Measurements from ENCODE around the gene GALM.
A peak's percentile ranks its signal among the peaks of the same experiment; 100 is the strongest.

GALM gene

GRCh38 chr2:38665854-38666555 is at the start of gene GALM:
GALM (plus strand) TSS chr2:38666114; CDS start chr2:38666162, 48 bp downstream.
- peaks cover 6 to 16% of the 10 kb centered on the region in 2 donors for H3K4me1 ChIP-seq (ENCODE audit: control insufficient read depth in 1 of 2, insufficient read depth in 2 of 2, low read length in 2 of 2)
- no peaks in the 10 kb centered on the region for H3K27me3 ChIP-seq (ENCODE audit: low read depth, low read length)
- H3K9me3 ChIP-seq (ENCODE audit: control insufficient read depth in 1 of 2, low read length in 2 of 2), result no peaks in the 10 kb centered on the region
- peak within 1 kb of the TSS; percentile 88 to 94 for H3K4me3 ChIP-seq (ENCODE audit: low read depth in 1 of 2, low read length in 2 of 2)
- peak within 1 kb of the TSS; percentile 82 for H3K27ac ChIP-seq (ENCODE audit: low read length)
- H3K36me3 ChIP-seq (ENCODE audit: control insufficient read depth in 1 of 2, insufficient read depth in 2 of 2, low read length in 2 of 2), result no peaks in the 10 kb centered on the region

- H3K4me1 ChIP-seq (ENCODE audit: control insufficient read depth in 1 of 2, insufficient read depth in 2 of 2, low read length in 2 of 2), result peaks cover 10 to 23% of the 10 kb centered on the region in 2 donors
- H3K36me3 ChIP-seq (ENCODE audit: control insufficient read depth in 1 of 2, insufficient read depth in 2 of 2, low read length in 2 of 2), result no peaks in the 10 kb centered on the region
- H3K9me3 ChIP-seq (ENCODE audit: control insufficient read depth in 1 of 2, low read length in 2 of 2), result no peaks in the 10 kb centered on the region
- no peak overlapping the region for H3K27ac ChIP-seq (ENCODE audit: low read length)
- H3K27me3 ChIP-seq (ENCODE audit: low read depth, low read length), result no peaks in the 10 kb centered on the region
- H3K4me3 ChIP-seq (ENCODE audit: low read depth in 1 of 2, low read length in 2 of 2), result no peak overlapping the region
These were observed 48.6 kb upstream of the GALM start for GRCh38 chr2:38617301-38617700.

GRCh38 chr2:38619458-38620164 is 46.3 kb upstream of the GALM start:
- peaks cover 6 to 23% of the 10 kb centered on the region in 2 donors for H3K4me1 ChIP-seq (ENCODE audit: control insufficient read depth in 1 of 2, insufficient read depth in 2 of 2, low read length in 2 of 2)
- no peaks in the 10 kb centered on the region for H3K27me3 ChIP-seq (ENCODE audit: low read depth, low read length)
- H3K9me3 ChIP-seq (ENCODE audit: control insufficient read depth in 1 of 2, low read length in 2 of 2), result no peaks in the 10 kb centered on the region
- no peak overlapping the region for H3K27ac ChIP-seq (ENCODE audit: low read length)
- H3K4me3 ChIP-seq (ENCODE audit: low read depth in 1 of 2, low read length in 2 of 2), result no peak overlapping the region
- H3K36me3 ChIP-seq (ENCODE audit: control insufficient read depth in 1 of 2, insufficient read depth in 2 of 2, low read length in 2 of 2), result no peaks in the 10 kb centered on the region

- H3K36me3 ChIP-seq (ENCODE audit: control insufficient read depth in 1 of 2, insufficient read depth in 2 of 2, low read length in 2 of 2), result no peaks in the 10 kb centered on the region
- H3K27ac ChIP-seq (ENCODE audit: low read length), result no peak overlapping the region
- no peaks in the 10 kb centered on the region for H3K27me3 ChIP-seq (ENCODE audit: low read depth, low read length)
- H3K4me3 ChIP-seq (ENCODE audit: low read depth in 1 of 2, low read length in 2 of 2), result no peak overlapping the region
- peaks cover 6 to 23% of the 10 kb centered on the region in 2 donors for H3K4me1 ChIP-seq (ENCODE audit: control insufficient read depth in 1 of 2, insufficient read depth in 2 of 2, low read length in 2 of 2)
- H3K9me3 ChIP-seq (ENCODE audit: control insufficient read depth in 1 of 2, low read length in 2 of 2), result no peaks in the 10 kb centered on the region
These were observed 45.5 kb upstream of the GALM start for GRCh38 chr2:38620282-38620977.

GRCh38 chr2:38621018-38621417 is 44.9 kb upstream of the GALM start:
- H3K36me3 ChIP-seq (ENCODE audit: control insufficient read depth in 1 of 2, insufficient read depth in 2 of 2, low read length in 2 of 2), result no peaks in the 10 kb centered on the region
- H3K27ac ChIP-seq (ENCODE audit: low read length), result no peak overlapping the region
- no peaks in the 10 kb centered on the region for H3K9me3 ChIP-seq (ENCODE audit: control insufficient read depth in 1 of 2, low read length in 2 of 2)
- peaks cover 6 to 23% of the 10 kb centered on the region in 2 donors for H3K4me1 ChIP-seq (ENCODE audit: control insufficient read depth in 1 of 2, insufficient read depth in 2 of 2, low read length in 2 of 2)
- H3K27me3 ChIP-seq (ENCODE audit: low read depth, low read length), result no peaks in the 10 kb centered on the region
- H3K4me3 ChIP-seq (ENCODE audit: low read depth in 1 of 2, low read length in 2 of 2), result no peak overlapping the region

GRCh38 chr2:38622210-38622609 is 43.7 kb upstream of the GALM start:
- H3K27me3 ChIP-seq (ENCODE audit: low read depth, low read length), result no peaks in the 10 kb centered on the region
- no peaks in the 10 kb centered on the region for H3K36me3 ChIP-seq (ENCODE audit: control insufficient read depth in 1 of 2, insufficient read depth in 2 of 2, low read length in 2 of 2)
- peaks cover 6 to 23% of the 10 kb centered on the region in 2 donors for H3K4me1 ChIP-seq (ENCODE audit: control insufficient read depth in 1 of 2, insufficient read depth in 2 of 2, low read length in 2 of 2)
- no peak overlapping the region for H3K27ac ChIP-seq (ENCODE audit: low read length)
- no peak overlapping the region for H3K4me3 ChIP-seq (ENCODE audit: low read depth in 1 of 2, low read length in 2 of 2)
- no peaks in the 10 kb centered on the region for H3K9me3 ChIP-seq (ENCODE audit: control insufficient read depth in 1 of 2, low read length in 2 of 2)

- Histone ChIP-seq H3K27me3 (ENCODE audit: low read depth, low read length) (no peaks in the 10 kb centered on the region), H3K27ac (ENCODE audit: low read length) (no peak overlapping the region), H3K9me3 (ENCODE audit: control insufficient read depth in 1 of 2, low read length in 2 of 2) (no peaks in the 10 kb centered on the region), H3K4me3 (ENCODE audit: low read depth in 1 of 2, low read length in 2 of 2) (no peak overlapping the region), H3K4me1 (ENCODE audit: control insufficient read depth in 1 of 2, insufficient read depth in 2 of 2, low read length in 2 of 2) (no peaks in the 10 kb centered on the region), H3K36me3 (ENCODE audit: control insufficient read depth in 1 of 2, insufficient read depth in 2 of 2, low read length in 2 of 2) (no peaks in the 10 kb centered on the region)
These were observed 39.4 kb upstream of the GALM start for GRCh38 chr2:38626326-38627035.

- Histone ChIP-seq H3K36me3 (ENCODE audit: control insufficient read depth in 1 of 2, insufficient read depth in 2 of 2, low read length in 2 of 2) (no peaks in the 10 kb centered on the region), H3K9me3 (ENCODE audit: control insufficient read depth in 1 of 2, low read length in 2 of 2) (no peaks in the 10 kb centered on the region), H3K27ac (ENCODE audit: low read length) (no peak overlapping the region), H3K4me1 (ENCODE audit: control insufficient read depth in 1 of 2, insufficient read depth in 2 of 2, low read length in 2 of 2) (no peaks in the 10 kb centered on the region), H3K27me3 (ENCODE audit: low read depth, low read length) (no peaks in the 10 kb centered on the region), H3K4me3 (ENCODE audit: low read depth in 1 of 2, low read length in 2 of 2) (no peak overlapping the region)
These were observed 38.5 kb upstream of the GALM start for GRCh38 chr2:38627391-38627790.

- no peaks in the 10 kb centered on the region for H3K4me1 ChIP-seq (ENCODE audit: control insufficient read depth in 1 of 2, insufficient read depth in 2 of 2, low read length in 2 of 2)
- no peaks in the 10 kb centered on the region for H3K27me3 ChIP-seq (ENCODE audit: low read depth, low read length)
- H3K9me3 ChIP-seq (ENCODE audit: control insufficient read depth in 1 of 2, low read length in 2 of 2), result no peaks in the 10 kb centered on the region
- H3K27ac ChIP-seq (ENCODE audit: low read length), result no peak overlapping the region
- no peaks in the 10 kb centered on the region for H3K36me3 ChIP-seq (ENCODE audit: control insufficient read depth in 1 of 2, insufficient read depth in 2 of 2, low read length in 2 of 2)
- no peak overlapping the region for H3K4me3 ChIP-seq (ENCODE audit: low read depth in 1 of 2, low read length in 2 of 2)
These were observed 36.2 kb upstream of the GALM start for GRCh38 chr2:38629684-38630083.

GRCh38 chr2:38631976-38632375 is 33.9 kb upstream of the GALM start:
- no peak overlapping the region for H3K27ac ChIP-seq (ENCODE audit: low read length)
- no peak overlapping the region for H3K4me3 ChIP-seq (ENCODE audit: low read depth in 1 of 2, low read length in 2 of 2)

GRCh38 chr2:38632980-38633379 is 32.9 kb upstream of the GALM start:
- no peaks in the 10 kb centered on the region for H3K36me3 ChIP-seq (ENCODE audit: control insufficient read depth in 1 of 2, insufficient read depth in 2 of 2, low read length in 2 of 2)
- no peak overlapping the region for H3K27ac ChIP-seq (ENCODE audit: low read length)
- H3K9me3 ChIP-seq (ENCODE audit: control insufficient read depth in 1 of 2, low read length in 2 of 2), result no peaks in the 10 kb centered on the region
- H3K27me3 ChIP-seq (ENCODE audit: low read depth, low read length), result no peaks in the 10 kb centered on the region
- no peak overlapping the region for H3K4me3 ChIP-seq (ENCODE audit: low read depth in 1 of 2, low read length in 2 of 2)
- no peaks in the 10 kb centered on the region for H3K4me1 ChIP-seq (ENCODE audit: control insufficient read depth in 1 of 2, insufficient read depth in 2 of 2, low read length in 2 of 2)

More at GRCh38 chr2:38631976-38632375, 33.9 kb upstream of the GALM start:
- Histone ChIP-seq H3K9me3 (ENCODE audit: control insufficient read depth in 1 of 2, low read length in 2 of 2) (no peaks in the 10 kb centered on the region), H3K27me3 (ENCODE audit: low read depth, low read length) (no peaks in the 10 kb centered on the region), H3K4me1 (ENCODE audit: control insufficient read depth in 1 of 2, insufficient read depth in 2 of 2, low read length in 2 of 2) (no peaks in the 10 kb centered on the region), H3K36me3 (ENCODE audit: control insufficient read depth in 1 of 2, insufficient read depth in 2 of 2, low read length in 2 of 2) (no peaks in the 10 kb centered on the region)
